ENCODE measurements around the gene TRAK2. TPM values are rescaled to one million over a fixed set of nuclear protein-coding genes. Genes with fewer than 3 reads are reported as not detected.

The TRAK2 gene
- total and polyA plus RNA-seq, 9 of the 15 experiments (the other 6 are each of a cell fraction or from before 2014, with no cell fraction given), result 3.4 to 10.4 (median 7.3) TPM

- Histone ChIP-seq H3K4me1 (replicated peaks in 1 of 2; ENCODE audit: control insufficient read depth in 2 of 2, insufficient read depth in 2 of 2, low read length in 2 of 2) (no peaks in the 10 kb centered on the region), H3K4me3 (no peak overlapping the region), H3K9ac (ENCODE audit: insufficient read depth in 1 of 2, low read depth in 2 of 2, low read length in 2 of 2) (no peak overlapping the region), H2AFZ (ENCODE audit: low read depth, low read length) (no peak overlapping the region), H3K4me2 (ENCODE audit: insufficient read depth, low read length) (no peak overlapping the region), H3K9me3 (replicated peaks; ENCODE audit: control insufficient read depth, insufficient read depth, low read depth, low read length) (no peaks in the 10 kb centered on the region), H4K20me1 (replicated peaks; ENCODE audit: control insufficient read depth, insufficient read depth, low read length) (no peaks in the 10 kb centered on the region), H3K9me1 (ENCODE audit: control insufficient read depth, insufficient read depth, low read length) (no peaks in the 10 kb centered on the region), H3K79me2 (ENCODE audit: control insufficient read depth, insufficient read depth, low read length) (no peaks in the 10 kb centered on the region), H3K27ac (ENCODE audit: extremely low read depth, low read depth, low read length) (no peak overlapping the region), H3K36me3 (ENCODE audit: control insufficient read depth, insufficient read depth, low read length) (no peaks in the 10 kb centered on the region), H3K27me3 (ENCODE audit: control insufficient read depth in 2 of 2, insufficient read depth in 2 of 2, low read length in 2 of 2) (no peaks in the 10 kb centered on the region)
- POLR2A ChIA-PET, result no interaction called here
- 0 out of 2 replicates have a peak, but pooled peaks have one; percentile 14 for TF ChIP-seq CEBPB (tag; IDR thresholded peaks at IDR 0.05)
- no peak for TF ChIP-seq BCL6 (CRISPR knock-in tag; IDR thresholded peaks at IDR 0.05)
- ATAC-seq (no peak), FAIRE-seq (no peak), DNase-seq (ENCODE audit: extremely low read depth in 1 of 4, low spot score in 3 of 4) (no peak)
- intact Hi-C loops (cut with micrococcal nuclease) (loop anchor here (5.0 kb wide), 1 partner anchor 179 kb away; the partner anchor contains the start of gene CASP10), in situ Hi-C loops (cut with MboI) (loop anchor here (5.0 to 25.0 kb wide), 2 partner anchors 129 to 449 kb away; no protein-coding TSS in a partner anchor)
- no TSS peak for BruUV-seq (replicated peaks)
- CTCF ChIA-PET (ENCODE audit: low intra/inter-chr PET ratio), result no interaction called here
- WGBS (ENCODE audit: insufficient coverage, low coverage, missing lambda C conversion rate), result 29% methylated on average over 2 of the region's 2 CpGs
Measured at GRCh38 chr2:201361078-201361733, 90.1 kb downstream of the TRAK2 start.

- FAIRE-seq (no peak), DNase-seq (ENCODE audit: extremely low read depth in 1 of 4, low spot score in 3 of 4) (no peak), ATAC-seq (no peak)
- in situ Hi-C loops (cut with MboI), result loop anchor here (5.0 to 25.0 kb wide), 2 partner anchors 128 to 448 kb away; no protein-coding TSS in a partner anchor
- Histone ChIP-seq H3K4me3 (no peak overlapping the region), H3K79me2 (ENCODE audit: control insufficient read depth, insufficient read depth, low read length) (no peaks in the 10 kb centered on the region), H4K20me1 (replicated peaks; ENCODE audit: control insufficient read depth, insufficient read depth, low read length) (no peaks in the 10 kb centered on the region), H3K4me2 (ENCODE audit: insufficient read depth, low read length) (no peak overlapping the region), H3K27ac (ENCODE audit: extremely low read depth, low read depth, low read length) (no peak overlapping the region), H3K9ac (ENCODE audit: insufficient read depth in 1 of 2, low read depth in 2 of 2, low read length in 2 of 2) (no peak overlapping the region), H3K36me3 (ENCODE audit: control insufficient read depth, insufficient read depth, low read length) (no peaks in the 10 kb centered on the region), H3K9me3 (replicated peaks; ENCODE audit: control insufficient read depth, insufficient read depth, low read depth, low read length) (no peaks in the 10 kb centered on the region), H3K27me3 (ENCODE audit: control insufficient read depth in 2 of 2, insufficient read depth in 2 of 2, low read length in 2 of 2) (no peaks in the 10 kb centered on the region), H3K9me1 (ENCODE audit: control insufficient read depth, insufficient read depth, low read length) (no peaks in the 10 kb centered on the region), H2AFZ (ENCODE audit: low read depth, low read length) (no peak overlapping the region), H3K4me1 (replicated peaks in 1 of 2; ENCODE audit: control insufficient read depth in 2 of 2, insufficient read depth in 2 of 2, low read length in 2 of 2) (no peaks in the 10 kb centered on the region)
- WGBS (ENCODE audit: insufficient coverage, low coverage, missing lambda C conversion rate), result 43% methylated on average over 3 of the region's 4 CpGs
- POLR2A ChIA-PET, result no interaction called here
- intact Hi-C loops (cut with micrococcal nuclease), result loop anchor here (5.0 kb wide), 1 partner anchor 178 kb away; the partner anchor contains the start of gene CASP10
- CTCF ChIA-PET (ENCODE audit: low intra/inter-chr PET ratio), result no interaction called here
- no TSS peak for BruUV-seq (replicated peaks)
- TF ChIP-seq NFRKB (IDR thresholded peaks at IDR 0.05; ENCODE audit: low read depth), result no peak
- no peak for TF ChIP-seq FOXA1 (IDR thresholded peaks at IDR 0.05; ENCODE audit: borderline replicate concordance)
- no peak for TF ChIP-seq TEAD1 (CRISPR knock-in tag; IDR thresholded peaks at IDR 0.05)
- TF ChIP-seq DIDO1 (tag; IDR thresholded peaks at IDR 0.05; ENCODE audit: low read depth), result no peak
- no peak for TF ChIP-seq PRDM10 (IDR thresholded peaks at IDR 0.05; ENCODE audit: partially characterized antibody)
- no peak for TF ChIP-seq ATF1 (CRISPR knock-in tag; IDR thresholded peaks at IDR 0.05)
- TF ChIP-seq ATF1 (tag; IDR thresholded peaks at IDR 0.05), result no peak
- TF ChIP-seq PTTG1 (tag; IDR thresholded peaks at IDR 0.05; ENCODE audit: low read depth), result no peak
- TF ChIP-seq HMG20A (CRISPR knock-in tag; conservative IDR thresholded peaks at IDR 0.05), result no peak
- TF ChIP-seq IRF9 (tag; IDR thresholded peaks at IDR 0.05), result no peak
Measured at GRCh38 chr2:201360256-201360655, 91.0 kb downstream of the TRAK2 start.

All from K562 (cell line).